ENCODE measurements around the gene IL4.
"Not testable (repeated sequence)": the region's sequence is repeated elsewhere in the genome, so short reads cannot be mapped to it uniquely, and the experiment has no call there.

Gene IL4

DNA sequence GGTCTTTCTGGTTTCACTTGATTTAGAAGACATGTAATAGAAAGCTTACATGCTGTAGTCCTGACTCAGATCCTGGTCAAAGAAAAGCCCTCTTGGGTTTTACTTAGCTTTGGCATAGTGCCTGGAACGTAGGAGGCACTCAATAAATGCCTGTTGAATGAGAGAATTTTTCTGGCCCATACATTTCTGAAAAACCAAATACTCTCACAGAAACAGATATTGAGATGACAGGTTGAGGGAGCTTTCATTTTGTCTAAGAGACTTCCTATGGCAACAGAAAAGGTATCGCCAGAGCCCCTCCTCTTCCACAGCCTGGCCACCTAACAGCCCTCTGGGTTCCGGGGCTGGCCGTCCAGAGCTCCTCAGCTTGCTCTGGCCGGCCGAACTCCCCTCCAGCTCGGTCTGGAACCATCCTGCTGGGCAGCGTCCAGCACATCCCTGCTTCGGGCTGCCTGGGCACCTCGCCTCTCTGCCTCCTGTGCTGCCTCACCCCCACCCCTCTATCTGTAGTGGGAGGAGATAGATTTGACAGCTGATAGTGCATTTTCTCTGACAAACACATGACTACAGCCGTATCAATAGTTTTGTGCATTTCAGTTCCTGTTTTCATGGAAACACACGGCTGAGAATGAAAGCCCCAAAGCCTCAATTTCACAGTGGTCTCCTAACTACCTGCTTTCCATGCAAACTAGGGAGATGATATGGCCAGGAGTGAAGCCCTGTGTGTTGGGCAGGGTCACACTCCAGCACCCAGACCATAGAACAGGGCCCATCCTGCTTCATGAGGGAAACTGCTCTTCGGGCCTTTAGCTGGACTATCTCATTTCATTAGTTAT is 1.1 kb downstream of the IL4 start:
- peak; percentile 97 for DNase-seq

DNA sequence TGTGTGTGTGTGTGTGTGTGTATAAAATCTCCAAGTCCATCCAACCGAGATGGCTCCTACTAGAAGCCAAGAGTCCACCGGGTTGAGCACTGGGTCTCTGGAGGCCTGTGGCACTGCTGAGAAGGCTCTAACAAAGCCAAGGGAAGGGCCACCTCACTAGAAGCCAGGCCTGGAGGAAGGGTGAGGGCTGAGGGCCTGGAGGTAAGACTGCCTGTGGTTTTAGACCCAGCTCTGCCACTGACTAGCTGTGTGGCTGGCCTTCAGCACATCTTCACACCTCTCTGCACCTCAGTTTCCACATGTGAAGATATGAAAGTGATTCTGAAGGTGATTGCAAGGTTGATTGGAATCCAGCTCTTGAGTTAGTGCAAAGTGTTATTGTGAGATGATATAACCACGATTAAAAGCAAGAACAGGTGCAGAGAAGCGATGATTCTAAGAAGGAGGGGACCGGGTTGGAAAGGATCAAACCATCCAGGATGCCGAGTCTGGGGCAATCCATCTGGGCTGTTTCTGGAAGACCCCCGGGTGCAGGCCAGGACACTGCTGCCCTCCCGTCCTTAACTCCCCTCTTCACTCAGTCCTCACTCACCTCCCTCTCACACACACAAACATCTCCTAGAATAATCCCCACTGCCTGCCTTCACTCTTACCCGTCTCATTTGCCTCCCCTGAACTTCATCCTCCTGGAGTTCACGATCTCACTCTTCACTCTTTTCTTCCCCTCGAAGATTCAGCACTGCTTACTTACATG is 2.3 kb downstream of the IL4 start:
- DNase-seq, result no peak

DNA sequence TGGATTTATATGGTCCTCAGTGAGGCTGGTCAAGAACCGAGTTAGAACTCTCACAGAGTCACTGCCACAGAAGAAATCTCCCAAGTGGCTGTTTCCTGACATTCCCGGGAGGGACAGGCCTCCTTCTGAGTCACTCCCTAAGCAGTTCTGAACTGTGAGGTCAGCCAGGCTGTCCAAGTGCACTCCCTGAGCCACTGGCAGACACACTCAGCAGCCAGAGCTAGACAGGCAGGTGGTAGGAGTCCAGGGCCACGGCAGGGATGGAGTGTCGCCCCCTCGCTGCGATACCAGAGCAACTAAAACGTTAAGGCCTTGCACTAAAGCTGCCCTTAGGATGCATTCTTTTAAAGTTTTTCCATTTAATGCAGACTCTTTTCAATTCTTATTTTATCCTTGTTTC is 3.4 kb downstream of the IL4 start:
- peak; percentile 85 for DNase-seq

DNA sequence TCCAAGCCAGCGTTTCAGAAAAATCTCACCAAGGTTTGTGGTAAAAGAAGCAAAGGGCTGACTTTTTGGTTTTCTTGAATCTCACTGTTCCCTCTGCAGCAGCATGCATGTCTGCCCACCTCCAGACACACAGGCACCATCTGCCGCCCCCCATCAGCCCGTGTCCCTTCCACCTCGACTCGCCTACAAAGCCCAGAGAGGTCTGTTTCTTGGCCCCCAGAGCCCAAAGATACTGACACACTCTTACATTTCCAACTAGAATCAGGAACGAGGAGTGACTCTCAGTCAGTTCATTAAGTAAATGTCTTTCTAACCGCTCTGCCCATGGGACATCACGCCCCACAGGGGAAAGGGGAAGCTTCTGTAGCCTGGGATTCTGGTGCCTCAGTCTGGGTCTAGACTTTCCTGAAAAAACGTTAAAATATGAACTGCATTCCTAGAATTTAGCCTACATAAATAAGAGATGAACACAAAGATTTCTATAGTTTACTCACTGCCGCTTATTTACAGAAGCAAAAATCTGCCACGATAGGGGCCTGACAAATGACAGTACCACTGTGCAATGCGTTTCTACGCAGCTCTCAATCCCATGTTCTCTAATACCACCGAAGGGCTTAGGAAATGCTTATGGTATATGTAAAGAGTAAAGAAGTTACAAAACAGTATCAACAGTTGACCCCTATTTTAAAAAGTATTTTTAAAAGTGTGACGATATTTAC is 4.1 kb downstream of the IL4 start:
- DNase-seq, result no peak

DNA sequence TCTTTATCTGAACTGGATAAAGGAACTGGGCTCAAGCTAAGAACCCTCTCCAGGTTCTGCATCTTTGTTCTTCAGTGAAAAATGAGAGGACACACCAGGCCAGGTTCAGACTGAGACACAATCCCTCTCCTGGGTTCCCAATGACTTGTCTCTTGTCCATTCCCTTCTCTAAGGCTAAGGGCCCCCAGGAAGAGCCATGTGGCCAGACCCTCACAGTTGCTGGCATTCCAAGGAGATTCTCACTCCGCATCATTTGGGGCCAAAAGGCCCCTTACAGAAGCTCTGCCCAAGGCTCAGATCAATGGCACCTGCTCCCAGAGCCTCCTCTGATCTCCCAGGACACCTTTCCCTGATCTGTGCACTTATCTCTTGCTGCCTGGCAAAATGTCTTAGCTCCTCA is 4.9 kb downstream of the IL4 start:
- no peak for DNase-seq

DNA sequence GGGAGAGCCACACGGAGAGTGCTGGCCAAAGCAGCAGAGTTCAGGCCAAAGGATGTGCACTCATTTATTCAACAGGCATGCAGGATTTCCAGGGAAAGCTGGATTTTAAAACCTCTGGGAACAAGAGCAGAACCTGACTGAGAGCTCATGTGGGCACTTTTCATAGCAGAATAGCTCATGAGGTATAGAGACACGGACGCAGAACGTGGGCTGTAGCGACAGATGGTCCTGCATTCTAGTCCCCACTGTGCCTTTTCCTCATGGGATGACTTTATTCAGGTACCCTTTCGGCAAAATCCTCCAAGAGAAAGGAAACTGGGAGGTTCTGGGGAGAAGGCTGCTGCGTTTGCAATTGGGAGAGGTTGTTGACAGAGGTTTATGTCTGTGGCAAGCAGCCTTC is 5.4 kb downstream of the IL4 start:
- no peak for DNase-seq

DNA sequence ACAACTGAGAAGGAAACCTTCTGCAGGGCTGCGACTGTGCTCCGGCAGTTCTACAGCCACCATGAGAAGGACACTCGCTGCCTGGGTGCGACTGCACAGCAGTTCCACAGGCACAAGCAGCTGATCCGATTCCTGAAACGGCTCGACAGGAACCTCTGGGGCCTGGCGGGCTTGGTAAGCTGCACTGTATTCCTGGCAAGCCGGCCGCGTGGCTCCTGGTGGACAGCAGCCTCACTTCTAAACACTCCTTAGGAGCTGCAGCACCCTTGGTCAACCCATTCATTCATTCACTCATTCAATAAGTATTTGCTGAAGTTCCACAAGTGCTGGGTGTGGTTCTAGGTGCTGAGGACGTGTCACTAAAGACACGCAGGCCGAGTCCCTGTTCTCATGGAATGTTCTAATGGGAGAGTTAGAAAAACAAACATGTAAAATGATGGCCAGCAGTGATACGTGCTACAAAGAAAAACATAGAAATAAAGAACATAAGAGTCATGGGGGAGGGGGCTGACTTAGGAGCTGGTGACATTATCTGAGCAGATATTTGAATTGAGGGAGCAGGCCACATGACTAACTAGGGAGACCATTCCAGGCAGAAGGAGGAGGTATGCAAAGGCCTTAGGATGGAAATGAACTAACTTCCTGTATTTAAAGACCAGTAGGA is 6.1 kb downstream of the IL4 start:
- DNase-seq, result no peak

DNA sequence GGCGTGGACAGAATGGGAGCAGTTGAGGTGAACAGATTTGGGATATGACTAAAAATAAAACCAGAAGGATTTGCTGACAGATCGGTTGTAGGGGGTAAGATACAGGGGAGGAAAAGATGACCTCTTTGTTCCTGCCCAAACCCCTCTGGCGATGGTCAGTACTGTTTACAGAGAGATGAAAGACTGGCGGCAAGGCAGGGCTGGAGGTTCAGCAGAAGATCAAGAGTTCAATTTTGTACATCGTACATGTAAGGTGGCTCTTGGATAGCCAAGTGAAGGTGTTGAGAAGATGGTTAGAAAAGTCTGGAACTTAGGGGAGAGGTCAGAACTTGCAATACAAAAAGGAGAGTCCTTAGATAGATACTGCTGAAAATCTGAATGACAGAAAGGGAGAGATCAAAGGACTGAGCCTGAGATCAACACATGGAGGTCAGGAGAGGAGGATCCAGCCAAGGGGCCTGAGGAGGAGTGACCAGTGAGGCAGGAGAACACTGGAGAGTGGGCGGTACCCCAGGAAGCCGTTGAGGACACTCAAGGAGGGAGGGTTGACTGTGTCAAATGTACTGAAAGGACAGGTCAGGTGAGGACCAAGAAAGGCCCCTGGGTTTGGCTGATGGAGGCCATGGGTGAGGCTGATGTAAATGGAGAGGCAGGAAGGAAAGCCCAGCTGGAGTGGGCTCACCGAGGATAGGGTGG is 7.1 kb downstream of the IL4 start:
- no peak for DNase-seq

DNA sequence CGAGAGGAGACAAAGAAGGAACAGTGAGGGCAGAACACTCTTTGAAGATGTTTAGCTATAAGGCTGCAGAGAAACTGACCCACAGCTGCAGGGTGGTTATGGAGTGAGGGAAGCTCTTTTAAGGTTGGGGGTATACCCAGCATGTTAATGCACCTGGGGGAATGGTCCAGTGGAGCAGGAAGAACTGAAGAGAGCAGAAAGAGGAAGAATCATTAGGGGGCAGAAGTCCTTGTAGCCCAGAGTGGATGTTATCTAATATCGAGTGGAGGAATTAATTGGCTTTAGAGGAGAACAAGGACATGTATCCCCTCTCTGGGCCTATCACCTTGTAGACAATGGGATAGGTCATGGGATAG is 7.7 kb downstream of the IL4 start:
- no peak for DNase-seq

DNA sequence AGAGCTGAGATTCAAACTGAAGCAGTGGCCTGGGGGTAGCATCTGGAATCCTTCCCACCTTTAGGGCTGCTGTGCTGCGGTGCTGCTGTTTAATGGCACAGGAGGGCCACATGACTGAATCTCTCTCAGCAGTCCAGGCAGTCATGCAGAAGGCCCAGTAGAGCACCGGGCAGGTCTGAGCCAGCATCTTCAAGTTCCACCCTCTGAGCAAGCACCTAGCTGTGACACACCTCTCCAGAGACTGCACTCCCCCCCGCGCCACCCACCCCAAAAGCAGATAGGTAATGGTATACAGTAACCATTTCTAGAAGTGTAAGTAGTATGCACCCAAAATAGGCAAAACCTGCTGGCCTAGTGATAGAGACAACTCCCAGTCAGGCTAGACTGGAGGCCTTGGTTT is 8.2 kb downstream of the IL4 start:
- DNase-seq, result no peak

DNA sequence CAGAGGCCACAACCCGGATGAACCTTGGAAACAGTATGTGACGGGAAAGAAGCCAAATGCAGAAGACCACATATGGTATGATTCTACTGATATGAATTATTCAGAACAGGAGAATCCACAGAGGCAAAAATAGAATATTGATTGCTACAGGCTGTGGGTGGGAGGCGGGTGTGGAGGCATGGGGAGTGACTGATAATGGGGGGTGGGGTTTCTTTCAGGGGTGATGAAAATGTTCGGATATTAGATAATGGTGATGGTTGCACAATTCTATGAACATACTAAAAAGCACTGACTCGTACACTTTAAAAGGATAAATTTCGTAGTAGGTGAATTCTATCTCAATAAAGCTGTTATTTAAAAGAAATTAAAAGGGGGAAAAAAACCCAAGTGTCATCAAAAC is 10.7 kb downstream of the IL4 start:
- peak; percentile 47 for DNase-seq

DNA sequence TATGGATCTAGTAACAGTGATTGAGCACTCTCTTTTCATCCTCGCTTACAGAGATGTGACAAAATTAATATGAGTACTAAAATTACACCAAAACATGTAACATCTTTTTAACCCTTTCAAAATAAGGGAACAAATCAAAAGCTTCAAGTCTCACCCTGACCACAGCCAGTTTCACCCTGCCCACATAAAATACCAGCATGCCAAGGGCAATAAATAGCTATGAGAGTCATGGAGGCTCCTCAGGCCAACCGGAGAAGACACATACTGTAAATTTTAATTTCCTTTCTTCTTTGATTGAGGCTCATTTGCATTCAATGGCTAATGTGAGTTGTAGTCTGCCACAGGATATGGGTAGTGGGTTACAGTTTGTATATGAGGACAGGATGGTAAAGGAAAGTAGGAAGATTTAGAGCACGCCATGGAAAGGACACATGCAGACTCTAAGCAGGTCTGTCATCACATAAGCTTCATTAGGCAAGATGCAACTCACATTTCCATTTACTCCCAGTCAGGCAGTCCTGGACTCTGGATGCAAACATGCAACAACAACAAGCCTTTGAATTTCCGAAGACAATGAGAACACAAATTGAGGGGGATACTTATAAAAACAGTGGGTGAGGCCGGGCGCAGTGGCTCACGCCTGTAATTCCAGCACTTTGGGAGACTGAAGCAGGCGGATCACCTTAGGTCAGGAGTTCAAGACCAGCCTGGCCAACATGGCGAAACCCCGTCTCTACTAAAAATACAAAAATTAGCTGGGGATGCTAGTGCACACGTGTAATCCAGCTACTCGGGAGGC is 11.3 kb downstream of the IL4 start:
- no peak for DNase-seq

DNA sequence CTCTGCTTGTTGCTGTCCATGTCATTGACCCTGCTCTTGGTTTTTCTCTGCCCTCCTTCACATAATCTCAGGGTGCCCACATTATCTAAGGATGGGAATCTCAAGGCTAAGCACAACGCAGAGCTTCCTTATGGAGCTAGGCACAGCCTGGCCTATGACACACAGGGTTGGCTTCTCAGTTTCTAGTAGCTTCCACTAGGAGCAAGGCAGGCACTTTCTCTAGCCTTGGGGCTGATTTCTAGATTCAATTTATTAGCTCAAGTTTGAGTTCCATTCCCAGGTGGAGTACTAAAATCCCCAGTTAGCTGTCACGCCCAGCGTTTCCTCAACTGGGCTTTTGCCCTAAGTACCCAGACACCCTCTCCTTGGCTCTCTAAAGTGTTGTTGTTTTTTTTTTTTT is 12.4 kb downstream of the IL4 start:
- DNase-seq, result no peak

DNA sequence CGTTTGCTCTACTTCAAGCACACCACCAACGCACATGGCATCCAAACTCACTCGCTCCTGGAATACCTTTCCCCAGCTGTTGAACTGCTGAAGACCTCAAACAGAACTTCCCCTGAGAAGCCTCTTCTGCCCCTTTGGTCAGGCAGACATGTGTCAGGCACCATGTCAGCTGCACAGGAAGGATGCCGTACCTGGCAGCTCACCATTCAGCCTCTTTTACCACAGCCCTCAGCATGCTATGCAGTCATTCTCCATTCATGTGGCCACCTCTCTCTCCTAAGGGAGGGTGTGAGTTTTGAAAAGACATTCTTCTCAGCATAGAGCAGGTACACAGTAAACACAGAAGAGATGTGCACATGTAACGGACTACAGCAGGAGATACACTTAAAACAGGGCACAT is 14.2 kb downstream of the IL4 start:
- DNase-seq, result no peak

DNA sequence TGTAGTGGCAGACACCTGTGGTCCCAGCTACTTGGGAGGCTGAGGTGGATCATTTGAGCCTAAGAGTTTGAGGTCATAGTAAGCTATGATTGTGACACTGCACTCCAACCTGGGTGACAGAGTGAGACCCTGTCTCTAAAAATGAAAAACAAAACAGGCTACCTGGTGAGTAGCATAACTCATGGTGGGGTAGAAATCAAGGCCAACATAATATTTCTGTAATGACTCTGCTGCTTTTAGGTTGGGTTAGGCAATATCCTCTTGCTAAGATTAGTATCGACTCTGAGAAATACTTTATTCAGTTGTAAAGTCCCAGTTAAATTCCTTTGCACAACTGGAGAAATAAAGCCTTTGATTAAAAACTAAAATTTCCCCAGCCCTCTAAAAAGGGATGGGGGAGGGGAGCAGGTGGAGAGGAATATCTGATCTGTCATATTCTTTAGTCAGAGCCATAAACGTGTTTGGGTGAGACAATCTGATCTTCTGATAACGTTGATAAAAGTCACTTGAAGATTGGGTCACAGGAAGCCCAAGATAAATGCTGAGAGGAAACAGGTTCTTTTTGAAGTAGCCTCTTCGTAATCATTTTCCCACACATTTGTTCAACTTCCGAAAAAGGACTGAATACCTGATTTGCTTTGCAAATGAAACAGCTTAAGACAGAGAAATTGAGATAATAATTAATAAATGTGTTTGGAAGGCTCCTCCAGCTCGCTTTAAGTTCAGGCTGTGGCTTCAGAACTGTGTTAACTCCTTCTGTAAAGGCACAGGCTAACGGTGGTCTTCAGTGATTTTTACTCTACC is 14.9 kb downstream of the IL4 start:
- DNase-seq, result no peak

DNA sequence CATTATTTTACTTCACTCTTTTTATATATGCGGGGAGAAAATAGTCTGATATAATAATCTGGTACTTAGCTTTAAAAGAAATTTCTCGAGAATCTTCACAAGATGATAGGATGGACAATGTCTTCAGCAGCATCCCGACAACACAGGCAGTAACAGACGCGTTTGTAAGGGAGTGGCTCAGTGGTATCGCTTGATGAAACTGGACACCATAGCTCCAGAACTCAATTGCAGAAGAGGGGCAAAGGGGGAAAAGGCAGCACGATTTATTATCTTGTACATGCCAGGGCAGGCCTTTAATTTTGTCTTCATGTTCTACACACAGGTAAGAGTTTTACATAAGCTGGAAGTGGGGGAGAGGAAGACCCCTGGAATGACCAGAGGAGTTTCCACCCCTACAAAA is 15.7 kb downstream of the IL4 start:
- DNase-seq, result no peak

DNA sequence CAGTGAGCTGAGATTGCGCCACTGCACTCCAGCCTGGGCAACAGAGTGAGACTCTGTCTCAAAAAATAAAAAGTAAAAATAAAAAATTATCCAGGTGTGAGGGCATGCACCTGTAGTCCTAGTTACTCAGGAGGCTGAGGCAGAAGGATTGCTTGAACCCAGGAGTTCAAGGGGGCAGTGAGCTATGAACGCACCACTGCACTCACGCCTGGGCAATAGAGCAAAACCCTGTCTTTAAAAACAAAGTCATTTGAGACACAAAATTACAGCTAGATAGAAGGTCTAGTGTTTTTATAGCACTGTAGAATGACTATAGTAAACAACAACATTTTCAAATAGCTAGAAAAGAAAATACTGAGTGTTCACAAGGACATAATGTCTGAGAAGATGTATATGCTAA is 16.4 kb downstream of the IL4 start:
- DNase-seq, result no peak

DNA sequence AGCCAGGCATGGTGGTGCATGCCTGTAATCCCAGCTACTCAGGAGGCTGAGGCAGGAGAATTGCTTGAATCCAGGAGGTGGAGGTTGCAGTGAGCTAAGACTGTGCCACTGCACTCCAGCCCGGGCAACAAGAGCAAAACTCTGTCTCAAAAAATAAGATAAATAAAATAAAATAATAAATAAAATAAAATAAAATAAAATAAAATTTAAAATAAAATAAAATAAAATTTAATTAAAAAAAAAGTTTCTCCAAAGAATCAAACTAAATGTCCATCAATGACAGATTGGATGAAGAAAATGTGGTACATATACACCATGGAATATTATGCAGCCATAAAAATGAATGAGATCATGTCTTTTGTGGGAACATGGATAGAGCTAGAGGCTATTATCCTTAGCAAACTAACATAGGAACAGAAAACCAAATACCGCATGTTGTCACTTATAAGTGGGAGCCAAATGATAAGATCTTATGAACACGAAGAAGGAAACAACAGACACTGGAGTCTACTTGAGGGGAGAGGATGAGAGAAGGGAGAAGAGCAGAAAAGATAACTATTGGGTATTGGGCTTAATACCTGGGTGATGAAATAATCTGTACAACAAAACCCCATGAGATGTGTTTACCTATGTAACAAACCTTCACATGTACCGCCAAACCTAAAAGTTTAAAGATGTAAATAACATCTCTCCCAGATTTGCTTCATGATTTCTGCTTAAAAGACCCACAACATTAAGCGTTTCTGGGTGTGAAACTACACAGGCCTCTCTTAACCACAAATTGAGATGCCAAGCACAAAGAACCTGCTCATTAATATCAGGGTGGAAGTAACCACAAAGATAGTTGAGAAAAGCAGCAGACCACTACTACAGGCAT is 18.2 kb downstream of the IL4 start:
- DNase-seq, result not testable (repeated sequence)

DNA sequence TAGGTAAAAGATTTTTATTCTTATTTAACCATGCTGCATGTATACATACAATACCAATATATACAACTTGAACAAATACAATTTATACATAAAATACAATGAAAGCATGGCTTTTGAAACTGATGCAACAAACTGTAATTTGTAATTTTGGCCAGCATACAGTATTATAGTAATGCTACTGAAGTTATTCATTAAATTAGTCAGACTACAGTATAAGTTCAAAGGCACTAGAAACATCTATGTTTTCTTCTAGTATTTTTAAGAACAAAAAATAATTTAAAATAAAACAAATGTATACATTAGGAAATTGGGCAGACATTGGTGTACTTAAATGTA is 18.8 kb downstream of the IL4 start:
- peak; percentile 41 for DNase-seq

DNA sequence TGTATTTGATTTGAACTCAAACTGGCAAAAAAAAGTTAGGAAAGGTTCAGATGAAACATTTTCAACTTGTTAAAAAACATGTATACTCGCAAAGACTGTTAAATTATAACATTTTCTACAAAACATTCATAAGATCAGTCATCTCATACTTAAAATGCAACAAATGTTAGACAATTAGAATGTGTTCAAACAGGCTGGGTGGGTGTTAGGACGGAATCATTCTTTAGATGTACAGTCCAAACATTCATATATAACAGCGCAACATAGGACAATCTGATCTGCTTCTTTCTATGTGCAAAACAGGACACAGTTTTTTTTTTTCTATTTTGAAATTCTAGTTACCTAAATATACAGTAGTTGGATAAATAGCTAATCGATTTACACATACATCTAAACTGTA is 22.2 kb downstream of the IL4 start:
- no peak for DNase-seq
